GM12891 (cell line): Measurements from ENCODE around the gene CTDNEP1.

Experiments used
- POLR2A ChIP-seq: IDR thresholded peaks from 2 replicates; pipeline ENCODE4 v1.6.1; 2011; ENCODE audit warnings: low read depth, low read length, control low read depth
- POLR2AphosphoS5 ChIP-seq: IDR thresholded peaks from 2 replicates; pipeline ENCODE4 v1.6.1; 2011; ENCODE audit warnings: low read depth, low read length, control low read depth
- TAF1 ChIP-seq: IDR thresholded peaks from 2 replicates; pipeline ENCODE4 v1.6.1; 2011; ENCODE audit warnings: low read depth, low read length, control low read depth

DNA sequence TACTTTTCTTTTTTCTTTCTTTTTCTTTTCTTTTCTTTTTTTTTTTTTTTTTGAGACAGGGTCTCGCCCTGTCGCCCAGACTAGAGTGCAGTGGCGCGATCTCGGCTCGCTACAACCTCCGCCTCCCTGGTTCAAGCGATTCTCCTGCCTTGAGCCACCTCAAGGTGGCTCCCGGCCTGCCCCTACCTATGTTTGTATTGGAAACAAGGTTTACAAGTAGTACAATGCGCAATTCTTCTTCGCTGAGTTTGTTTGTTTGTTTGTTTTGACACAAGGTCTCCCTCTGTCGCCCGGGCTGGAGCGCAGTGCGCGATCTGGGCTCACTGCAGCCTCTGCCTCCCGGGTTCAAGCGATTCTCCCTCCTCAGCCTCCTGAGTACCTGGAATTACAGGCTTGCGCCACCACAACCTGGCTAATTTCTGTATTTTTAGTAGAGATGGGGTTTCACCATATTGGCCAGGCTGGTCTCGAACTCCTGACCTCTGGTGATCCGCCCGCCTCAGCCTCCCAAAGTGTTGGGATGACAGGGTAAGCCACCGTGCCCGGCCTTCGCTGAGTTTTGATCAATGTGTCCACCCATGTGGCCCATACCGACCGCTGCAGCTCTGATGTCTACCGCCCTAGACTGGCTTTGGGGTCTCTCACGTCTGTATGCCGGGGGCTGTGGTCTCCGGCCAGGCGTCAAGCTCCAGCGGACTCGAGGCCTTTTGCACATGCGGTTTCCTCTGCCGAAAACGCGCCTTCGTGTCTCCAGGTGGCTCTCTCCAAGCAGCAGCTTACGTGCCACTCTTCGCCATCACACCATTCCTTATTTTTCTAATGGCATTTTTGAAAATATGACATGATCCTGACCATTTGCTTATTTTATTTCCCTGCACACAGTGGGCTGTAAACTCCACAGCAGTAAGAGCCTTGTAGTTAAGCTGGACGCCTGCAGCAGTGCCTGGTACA is 44.0 kb upstream of the CTDNEP1 start:
- TF ChIP-seq POLR2A, result no peak
- TF ChIP-seq TAF1, result no peak
- no peak for TF ChIP-seq POLR2AphosphoS5
